Measurements from ENCODE around the gene SH3D19.

SH3D19 gene

GRCh38 chr4:151296227-151296626 is 29.2 kb downstream of the SH3D19 start:
- no peak for TF ChIP-seq CTCF (conservative IDR thresholded peaks at IDR 0.05; ENCODE audit: low read depth, low read length)
- H3K27me3 ChIP-seq (ENCODE audit: insufficient read depth, low read depth) = no peaks in the 10 kb centered on the region
- no peak overlapping the region for H3K27ac ChIP-seq
- no peak overlapping the region for H3K4me3 ChIP-seq (IDR thresholded peaks at IDR 0.05; ENCODE audit: insufficient read depth, low read depth, low read length)
- no peaks in the 10 kb centered on the region for H4K20me1 ChIP-seq (ENCODE audit: insufficient read depth)
- no peak overlapping the region for H2AFZ ChIP-seq (ENCODE audit: low read depth)
- H3K4me2 ChIP-seq = no peak overlapping the region
- no peaks in the 10 kb centered on the region for H3K36me3 ChIP-seq (ENCODE audit: insufficient read depth)
- H3K79me2 ChIP-seq (ENCODE audit: insufficient read depth, low read depth) = no peaks in the 10 kb centered on the region
- H3K4me1 ChIP-seq (ENCODE audit: low read depth, poor library complexity, severe bottlenecking) = no peaks in the 10 kb centered on the region
- H3K9ac ChIP-seq = no peak overlapping the region

GRCh38 chr4:151294833-151295496 is 30.4 kb downstream of the SH3D19 start:
- Histone ChIP-seq H4K20me1 (ENCODE audit: insufficient read depth) (no peaks in the 10 kb centered on the region), H3K79me2 (ENCODE audit: insufficient read depth, low read depth) (no peaks in the 10 kb centered on the region), H3K36me3 (ENCODE audit: insufficient read depth) (no peaks in the 10 kb centered on the region), H3K9ac (no peak overlapping the region), H3K4me3 (IDR thresholded peaks at IDR 0.05; ENCODE audit: insufficient read depth, low read depth, low read length) (no peak overlapping the region), H3K4me1 (ENCODE audit: low read depth, poor library complexity, severe bottlenecking) (no peaks in the 10 kb centered on the region), H3K4me2 (no peak overlapping the region), H3K27ac (no peak overlapping the region), H2AFZ (ENCODE audit: low read depth) (no peak overlapping the region), H3K27me3 (ENCODE audit: insufficient read depth, low read depth) (no peaks in the 10 kb centered on the region)
- TF ChIP-seq CTCF (conservative IDR thresholded peaks at IDR 0.05; ENCODE audit: low read depth, low read length) = no peak

GRCh38 chr4:151292038-151292437 is 33.4 kb downstream of the SH3D19 start:
- Histone ChIP-seq H3K4me1 (ENCODE audit: low read depth, poor library complexity, severe bottlenecking) (no peaks in the 10 kb centered on the region), H3K79me2 (ENCODE audit: insufficient read depth, low read depth) (no peaks in the 10 kb centered on the region), H3K36me3 (ENCODE audit: insufficient read depth) (no peaks in the 10 kb centered on the region), H3K4me2 (no peak overlapping the region), H4K20me1 (ENCODE audit: insufficient read depth) (no peaks in the 10 kb centered on the region), H3K4me3 (IDR thresholded peaks at IDR 0.05; ENCODE audit: insufficient read depth, low read depth, low read length) (no peak overlapping the region), H3K9ac (no peak overlapping the region), H3K27ac (no peak overlapping the region), H2AFZ (ENCODE audit: low read depth) (no peak overlapping the region), H3K27me3 (ENCODE audit: insufficient read depth, low read depth) (no peaks in the 10 kb centered on the region)
- no peak for TF ChIP-seq CTCF (conservative IDR thresholded peaks at IDR 0.05; ENCODE audit: low read depth, low read length)

- no peak overlapping the region for H2AFZ ChIP-seq (ENCODE audit: low read depth)
- H3K79me2 ChIP-seq (ENCODE audit: insufficient read depth, low read depth) = no peaks in the 10 kb centered on the region
- H3K27me3 ChIP-seq (ENCODE audit: insufficient read depth, low read depth) = no peaks in the 10 kb centered on the region
- no peak overlapping the region for H3K4me3 ChIP-seq (IDR thresholded peaks at IDR 0.05; ENCODE audit: insufficient read depth, low read depth, low read length)
- H4K20me1 ChIP-seq (ENCODE audit: insufficient read depth) = no peaks in the 10 kb centered on the region
- TF ChIP-seq CTCF (conservative IDR thresholded peaks at IDR 0.05; ENCODE audit: low read depth, low read length) = no peak
- H3K4me1 ChIP-seq (ENCODE audit: low read depth, poor library complexity, severe bottlenecking) = no peaks in the 10 kb centered on the region
- H3K4me2 ChIP-seq = no peak overlapping the region
- no peak overlapping the region for H3K27ac ChIP-seq
- no peaks in the 10 kb centered on the region for H3K36me3 ChIP-seq (ENCODE audit: insufficient read depth)
- no peak overlapping the region for H3K9ac ChIP-seq
Measured at GRCh38 chr4:151291485-151291884, 33.9 kb downstream of the SH3D19 start.

Data from KMS-11 (cell line).